ENCODE results near the gene XIRP2.

XIRP2 gene

GRCh38 chr2:167237478-167237877 is 349.2 kb downstream of the XIRP2 start:
- in situ Hi-C loops (cut with MboI; ENCODE audit: low sequenced_read_pairs, unreplicated experiment) = no loop called here
- no peak for DNase-seq (ENCODE audit: low spot score)
- TF ChIP-seq CTCF (IDR thresholded peaks at IDR 0.05; ENCODE audit: borderline replicate concordance, control extremely low read depth, extremely low read depth, insufficient read depth, missing control alignments) = no peak

GRCh38 chr2:167240671-167241070 is 352.4 kb downstream of the XIRP2 start:
- no peak for TF ChIP-seq CTCF (IDR thresholded peaks at IDR 0.05; ENCODE audit: borderline replicate concordance, control extremely low read depth, extremely low read depth, insufficient read depth, missing control alignments)
- in situ Hi-C loops (cut with MboI; ENCODE audit: low sequenced_read_pairs, unreplicated experiment) = no loop called here

GRCh38 chr2:167249197-167249596 is 360.9 kb downstream of the XIRP2 start:
- no peak for TF ChIP-seq CTCF (IDR thresholded peaks at IDR 0.05; ENCODE audit: borderline replicate concordance, control extremely low read depth, extremely low read depth, insufficient read depth, missing control alignments)
- in situ Hi-C loops (cut with MboI; ENCODE audit: low sequenced_read_pairs, unreplicated experiment) = no loop called here
- no peak for DNase-seq (ENCODE audit: low spot score)

More at GRCh38 chr2:167240671-167241070, 352.4 kb downstream of the XIRP2 start:
- DNase-seq (ENCODE audit: low spot score) = no peak

DNA sequence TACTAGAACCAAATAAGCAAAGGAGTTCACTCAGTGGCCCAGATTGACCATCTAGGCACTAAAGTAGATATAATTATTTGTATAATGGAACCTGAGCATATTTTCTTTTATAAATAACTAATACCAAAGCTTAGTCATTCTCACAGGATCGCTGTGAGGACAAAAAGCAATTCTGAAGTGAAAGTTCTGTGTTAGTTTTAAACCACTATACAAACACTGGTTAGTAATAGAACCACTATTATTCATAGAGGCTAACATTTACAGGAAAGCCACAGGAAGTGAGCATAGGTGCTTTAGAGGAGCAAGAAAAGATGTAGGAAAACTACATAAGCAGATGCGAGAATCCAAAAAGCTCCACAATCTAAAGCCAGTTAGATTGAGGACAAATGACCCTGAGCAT is 364.7 kb downstream of the XIRP2 start:
- TF ChIP-seq CTCF (IDR thresholded peaks at IDR 0.05; ENCODE audit: borderline replicate concordance, control extremely low read depth, extremely low read depth, insufficient read depth, missing control alignments) = no peak
- in situ Hi-C loops (cut with MboI; ENCODE audit: low sequenced_read_pairs, unreplicated experiment) = no loop called here
- no peak for DNase-seq (ENCODE audit: low spot score)

DNA sequence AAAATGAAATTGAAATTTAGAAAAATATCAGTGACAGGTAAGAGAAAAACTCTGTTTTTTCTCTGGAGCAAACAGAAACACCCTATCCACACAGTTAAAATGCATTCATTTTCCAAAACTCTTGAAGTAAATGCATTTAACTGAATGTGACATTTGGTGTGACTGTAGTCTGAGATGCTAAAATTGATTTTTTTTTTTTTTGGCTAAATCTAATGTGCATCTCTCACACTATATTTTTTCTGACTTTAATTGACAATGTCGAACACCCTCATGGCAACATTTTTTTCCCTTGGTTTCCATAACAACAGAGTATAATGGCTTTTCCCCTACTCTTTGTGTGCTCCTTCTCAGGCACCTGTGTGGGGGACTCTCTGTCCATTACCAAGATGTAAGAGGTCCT is 366.4 kb downstream of the XIRP2 start:
- TF ChIP-seq CTCF (IDR thresholded peaks at IDR 0.05; ENCODE audit: borderline replicate concordance, control extremely low read depth, extremely low read depth, insufficient read depth, missing control alignments) = no peak
- in situ Hi-C loops (cut with MboI; ENCODE audit: low sequenced_read_pairs, unreplicated experiment) = no loop called here
- DNase-seq (ENCODE audit: low spot score) = no peak

DNA sequence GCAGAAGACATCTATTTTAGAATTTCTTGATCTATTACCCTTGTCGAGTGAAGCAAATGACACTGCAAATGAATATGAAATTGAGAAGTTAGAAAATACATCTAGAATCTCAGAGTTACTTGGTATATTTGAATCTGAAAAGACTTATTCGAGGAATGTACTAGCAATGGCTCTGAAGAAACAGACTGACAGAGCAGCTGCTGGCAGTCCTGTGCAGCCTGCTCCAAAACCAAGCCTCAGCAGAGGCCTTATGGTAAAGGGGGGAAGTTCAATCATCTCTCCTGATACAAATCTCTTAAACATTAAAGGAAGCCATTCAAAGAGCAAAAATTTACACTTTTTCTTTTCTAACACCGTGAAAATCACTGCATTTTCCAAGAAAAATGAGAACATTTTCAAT is 370.4 kb downstream of the XIRP2 start:
- in situ Hi-C loops (cut with MboI; ENCODE audit: low sequenced_read_pairs, unreplicated experiment) = no loop called here

More for the DNA sequence above, 370.4 kb downstream of the XIRP2 start:
- no peak for DNase-seq (ENCODE audit: low spot score)
- TF ChIP-seq CTCF (IDR thresholded peaks at IDR 0.05; ENCODE audit: borderline replicate concordance, control extremely low read depth, extremely low read depth, insufficient read depth, missing control alignments) = no peak

All from GM13976 (cell line).